ENCODE data around the gene KCNK7.
A peak's percentile ranks its signal among the peaks of the same experiment; 100 is the strongest.
"Not testable (repeated sequence)": the region's sequence is repeated elsewhere in the genome, so short reads cannot be mapped to it uniquely, and the experiment has no call there.

Gene KCNK7, protein sequence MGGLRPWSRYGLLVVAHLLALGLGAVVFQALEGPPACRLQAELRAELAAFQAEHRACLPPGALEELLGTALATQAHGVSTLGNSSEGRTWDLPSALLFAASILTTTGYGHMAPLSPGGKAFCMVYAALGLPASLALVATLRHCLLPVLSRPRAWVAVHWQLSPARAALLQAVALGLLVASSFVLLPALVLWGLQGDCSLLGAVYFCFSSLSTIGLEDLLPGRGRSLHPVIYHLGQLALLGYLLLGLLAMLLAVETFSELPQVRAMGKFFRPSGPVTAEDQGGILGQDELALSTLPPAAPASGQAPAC

DNA sequence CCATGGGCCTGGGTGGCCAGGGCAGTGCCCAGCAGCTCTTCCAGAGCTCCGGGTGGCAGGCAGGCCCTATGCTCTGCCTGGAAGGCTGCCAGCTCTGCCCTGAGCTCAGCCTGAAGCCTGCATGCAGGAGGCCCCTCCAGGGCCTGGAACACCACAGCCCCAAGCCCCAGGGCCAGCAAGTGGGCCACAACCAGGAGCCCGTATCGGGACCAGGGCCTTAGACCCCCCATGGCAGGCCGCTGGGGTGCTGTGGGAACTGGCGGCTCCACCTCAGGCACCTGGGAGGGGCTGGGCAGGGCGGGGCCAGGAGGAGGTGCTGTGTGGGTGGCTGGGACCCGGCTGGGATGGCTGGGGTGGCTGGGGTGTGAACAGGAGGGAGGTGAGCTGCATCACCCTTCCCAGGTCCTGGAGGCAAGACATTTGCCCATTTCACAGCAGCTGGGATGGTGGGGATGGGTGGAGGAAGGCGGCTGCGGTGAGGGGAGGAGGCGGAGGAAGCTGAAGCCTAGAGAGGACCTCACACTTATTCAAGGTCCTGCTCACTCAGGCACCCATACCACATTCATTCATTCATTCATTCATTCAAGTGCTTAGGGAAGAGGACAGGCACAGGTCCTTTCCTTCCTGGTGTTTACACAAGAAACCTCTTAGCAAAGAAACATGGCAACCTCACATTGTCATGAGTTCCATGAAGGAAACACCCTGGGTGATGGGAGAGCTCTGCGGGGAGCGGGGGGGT, at the start of gene KCNK7:
KCNK7 (minus strand) TSS at position 258 of the 739 bp plus-strand sequence; CDS start at position 230, 28 bp downstream.
- no peak for DNase-seq (ENCODE audit: low read depth in 2 of 2)

- DNase-seq (ENCODE audit: low read depth in 2 of 2): no peak
Observed at GRCh38 chr11:65644837-65645236, 49.2 kb upstream of the KCNK7 start.

GRCh38 chr11:65643971-65644370, 48.4 kb upstream of the KCNK7 start:
- no peak for DNase-seq (ENCODE audit: low read depth in 2 of 2)

DNA sequence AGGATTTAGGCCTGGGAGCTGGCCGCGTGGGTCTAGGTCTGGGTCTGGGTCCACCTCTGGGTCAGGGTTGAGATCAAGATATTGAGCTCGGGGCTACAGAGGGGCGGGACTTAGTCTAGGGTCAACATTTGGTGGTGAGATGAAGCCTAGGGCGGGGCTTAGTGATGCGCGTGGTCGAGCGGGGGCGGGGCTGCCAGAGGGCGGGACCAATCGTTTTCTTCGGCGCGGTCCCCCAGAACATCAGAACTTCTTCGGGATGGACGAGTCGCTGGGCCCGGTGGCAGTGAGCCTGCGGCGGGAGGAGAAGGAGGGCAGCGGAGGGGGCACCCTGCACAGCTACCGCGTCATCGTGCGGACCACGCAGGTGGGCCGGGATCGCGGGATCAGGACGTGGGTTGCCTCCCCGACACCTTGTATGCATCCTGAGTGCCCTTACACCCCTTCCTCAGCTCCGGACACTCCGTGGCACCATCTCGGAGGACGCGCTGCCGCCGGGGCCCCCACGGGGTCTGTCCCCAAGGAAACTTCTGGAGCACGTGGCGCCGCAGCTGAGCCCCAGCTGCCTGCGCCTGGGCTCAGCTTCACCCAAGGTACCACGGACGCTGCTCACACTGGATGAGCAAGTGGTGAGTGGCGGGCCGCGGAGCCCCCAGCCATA, 46.5 kb upstream of the KCNK7 start:
- no peak for DNase-seq (ENCODE audit: low read depth in 2 of 2)

- no peak for DNase-seq (ENCODE audit: low read depth in 2 of 2)
Observed at GRCh38 chr11:65641297-65642013, 45.9 kb upstream of the KCNK7 start.

DNA sequence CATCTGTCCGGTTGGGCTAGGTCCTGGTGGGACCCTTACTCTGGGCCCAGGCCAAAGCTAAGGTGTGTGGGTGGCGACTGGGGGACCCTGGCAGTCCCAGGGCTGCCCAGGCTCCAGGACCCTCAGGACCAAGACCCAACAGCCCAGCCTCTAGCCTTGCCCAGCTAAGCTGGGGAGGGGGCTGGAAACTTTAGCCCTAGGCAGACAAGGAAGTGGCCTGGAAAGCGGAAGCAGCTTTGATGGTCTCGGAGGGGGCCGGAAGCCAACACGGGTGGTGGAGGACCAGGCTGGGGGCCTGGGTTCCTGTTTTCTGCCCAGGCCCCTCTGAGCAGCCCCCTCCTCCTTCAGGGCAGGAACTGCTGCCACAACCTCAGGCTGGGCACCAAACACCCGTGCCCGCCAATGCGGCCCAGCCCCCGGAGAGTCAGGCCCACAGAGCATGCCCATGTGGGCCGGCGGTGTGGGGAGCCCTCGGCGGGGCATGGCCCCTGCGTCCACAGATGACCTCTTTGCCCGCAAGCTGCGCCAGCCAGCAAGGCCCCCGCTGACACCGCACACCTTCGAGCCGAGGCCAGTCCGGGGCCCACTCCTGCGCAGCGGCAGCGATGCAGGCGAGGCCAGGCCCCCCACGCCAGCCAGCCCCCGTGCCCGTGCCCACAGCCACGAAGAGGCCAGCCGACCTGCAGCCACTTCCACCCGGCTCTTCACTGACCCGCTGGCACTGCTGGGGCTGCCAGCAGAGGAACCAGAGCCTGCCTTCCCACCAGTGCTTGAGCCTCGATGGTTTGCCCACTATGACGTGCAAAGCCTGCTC, 45.1 kb upstream of the KCNK7 start:
- DNase-seq (ENCODE audit: low read depth in 2 of 2): no peak

GRCh38 chr11:65639623-65640482, 44.3 kb upstream of the KCNK7 start:
- peak in 1 of 2 experiments; percentile 32 for DNase-seq (ENCODE audit: low read depth in 2 of 2)

- DNase-seq (ENCODE audit: low read depth in 2 of 2): not testable (repeated sequence)
Observed at GRCh38 chr11:65639228-65639597, 43.6 kb upstream of the KCNK7 start.

GRCh38 chr11:65637794-65638419, 42.3 kb upstream of the KCNK7 start, which contains the start of gene SIPA1:
TSS of gene SIPA1 (plus strand) at chr11:65638101. CDS start at chr11:65640922, 2,821 bp downstream.
- DNase-seq (ENCODE audit: low read depth in 2 of 2): peak in 1 of 2 experiments; percentile 70

DNA sequence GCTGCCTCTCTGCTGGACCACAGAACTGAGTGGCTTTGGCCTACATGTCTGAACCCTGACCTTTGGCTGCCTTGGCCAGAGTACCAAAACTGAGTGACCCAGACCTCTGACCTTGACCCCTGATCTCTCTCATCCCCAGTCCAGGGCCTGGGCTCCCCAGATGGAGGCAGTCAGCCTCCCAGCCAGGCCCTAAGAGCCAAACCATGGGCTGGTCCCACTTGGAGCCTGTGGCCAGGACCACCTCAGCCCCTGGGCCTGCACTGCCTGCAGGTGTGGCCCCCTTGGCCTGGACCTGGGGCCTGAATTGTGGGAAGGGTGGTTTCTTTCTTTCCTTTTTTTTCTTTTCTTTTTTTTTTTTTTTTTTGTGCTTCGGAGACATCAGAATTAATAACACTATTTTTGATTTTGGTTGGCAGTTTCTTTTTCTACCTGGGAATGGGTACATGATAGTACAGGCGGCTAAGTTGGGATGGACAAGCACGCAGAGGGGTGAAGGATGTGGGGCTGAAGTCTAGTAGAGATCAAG, 41.5 kb upstream of the KCNK7 start:
- no peak for DNase-seq (ENCODE audit: low read depth in 2 of 2)

GRCh38 chr11:65636108-65637031, 40.8 kb upstream of the KCNK7 start:
- no peak for DNase-seq (ENCODE audit: low read depth in 2 of 2)

- DNase-seq (ENCODE audit: low read depth in 2 of 2): no peak
Observed at GRCh38 chr11:65634905-65635731, 39.5 kb upstream of the KCNK7 start.

DNA sequence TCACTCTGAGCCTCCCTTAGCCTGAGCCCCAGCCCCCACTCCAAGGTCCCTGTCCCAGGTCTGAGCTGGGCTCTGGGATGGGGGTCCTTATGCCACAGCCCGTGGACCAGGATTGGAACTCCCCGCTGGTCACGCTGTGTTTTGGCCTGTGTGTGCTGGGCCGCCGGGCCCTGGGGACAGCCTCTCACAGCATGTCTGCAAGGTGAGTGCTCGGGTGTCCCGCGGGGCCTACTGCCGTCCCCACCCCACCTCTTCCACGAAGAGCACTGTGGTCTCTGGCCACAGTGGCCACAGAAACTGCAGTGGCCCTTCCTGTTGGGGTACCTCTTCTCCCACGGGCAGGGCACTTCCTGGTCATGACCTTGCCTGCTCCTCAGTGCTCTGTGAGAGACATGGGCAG, 38.8 kb upstream of the KCNK7 start:
- DNase-seq (ENCODE audit: low read depth in 2 of 2): no peak

- no peak for DNase-seq (ENCODE audit: low read depth in 2 of 2)
Observed at GRCh38 chr11:65634109-65634436, 38.5 kb upstream of the KCNK7 start.

GRCh38 chr11:65633390-65634108, 37.9 kb upstream of the KCNK7 start:
- DNase-seq (ENCODE audit: low read depth in 2 of 2): no peak

- DNase-seq (ENCODE audit: low read depth in 2 of 2): no peak
Observed at GRCh38 chr11:65630215-65630614, 34.6 kb upstream of the KCNK7 start.

DNA sequence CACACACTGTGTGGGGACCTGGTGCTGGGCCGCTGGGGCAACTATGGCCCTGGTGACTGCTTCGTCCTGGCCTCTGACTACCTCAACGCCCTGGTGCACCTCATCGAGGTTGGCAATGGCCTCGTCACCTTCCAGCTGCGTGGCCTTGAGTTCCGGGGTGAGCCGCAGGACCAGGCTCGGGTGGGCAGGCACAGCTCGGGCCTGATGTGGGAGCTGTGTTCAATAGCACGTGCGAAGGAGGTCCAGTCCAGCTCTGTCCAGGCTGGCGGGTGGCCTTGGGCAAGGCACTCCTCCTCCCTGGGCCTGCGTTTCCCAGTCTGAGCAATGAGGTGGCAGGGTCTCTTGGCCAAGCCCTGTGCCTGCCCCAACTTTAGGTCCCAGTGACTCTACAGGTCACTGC, 34.0 kb upstream of the KCNK7 start:
- DNase-seq (ENCODE audit: low read depth in 2 of 2): no peak

All from stimulated activated CD4-positive, alpha-beta T cell treated with anti-CD3 and anti-CD28 coated beads, Interleukin-12 subunit alpha, Interleukin-12 subunit beta, amount 100 ng/mL, for 24 hours (primary cell).